ENCODE measurements around the gene POLR1A. TPM values are rescaled to one million over a fixed set of nuclear protein-coding genes. Genes with fewer than 3 reads are reported as not detected.

Gene POLR1A
- total RNA-seq, 4 donors from 2014 or later, result 13.3 to 22.4 (median 16.6) TPM

- intact Hi-C loops (cut with DNase I), result loop anchor here (2.0 kb wide), 2 partner anchors 195 to 257 kb away; no protein-coding TSS in a partner anchor
- peaks cover 8 to 26% (median 14%) of the 10 kb centered on the region in 4 donors for H3K4me1 ChIP-seq
- H3K27ac ChIP-seq (replicated peaks in 1 of 4), result no peak overlapping the region
- no peaks in the 10 kb centered on the region for H3K9me3 ChIP-seq
- H3K36me3 ChIP-seq, result peaks cover 24 to 86% (median 57%) of the 10 kb centered on the region in 4 donors
- no peaks in the 10 kb centered on the region for H3K27me3 ChIP-seq
- TF ChIP-seq POLR2A (IDR thresholded peaks at IDR 0.05; ENCODE audit: low read depth) (no peak), EP300 (IDR thresholded peaks at IDR 0.05) (no peak), POLR2AphosphoS5 (IDR thresholded peaks at IDR 0.05) (no peak), CTCF (IDR thresholded peaks at IDR 0.05) (no peak)
- 91% methylated on average over 4 of the region's 4 CpGs for WGBS
- H3K4me3 ChIP-seq, result no peak overlapping the region
- peak; percentile 57 for DNase-seq (ENCODE audit: extremely low spot score)
Observed at GRCh38 chr2:86081724-86082123, 24.0 kb downstream of the POLR1A start.

GRCh38 chr2:86079981-86080911 is 25.4 kb downstream of the POLR1A start:
- Histone ChIP-seq H3K4me3 (no peak overlapping the region), H3K4me1 (peaks cover 8 to 39% (median 26%) of the 10 kb centered on the region in 4 donors), H3K27ac (replicated peaks in 1 of 4) (no peak overlapping the region), H3K27me3 (no peaks in the 10 kb centered on the region), H3K9me3 (no peaks in the 10 kb centered on the region), H3K36me3 (peaks cover 12 to 81% (median 49%) of the 10 kb centered on the region in 4 donors)
- TF ChIP-seq CTCF (IDR thresholded peaks at IDR 0.05) (peak; percentile 75 to 84 (median 81)), EP300 (IDR thresholded peaks at IDR 0.05) (no peak), POLR2A (IDR thresholded peaks at IDR 0.05; ENCODE audit: low read depth) (no peak), POLR2AphosphoS5 (IDR thresholded peaks at IDR 0.05) (peak in 1 of 2 donors; percentile 9)
- WGBS, result 40% methylated on average over 9 of the region's 14 CpGs
- intact Hi-C loops (cut with DNase I), result loop anchor here (2.0 to 10.0 kb wide), 3 partner anchors 193 to 355 kb away; no protein-coding TSS in a partner anchor
- no peak for DNase-seq (ENCODE audit: extremely low spot score)

- Histone ChIP-seq H3K27me3 (no peaks in the 10 kb centered on the region), H3K9me3 (no peaks in the 10 kb centered on the region), H3K27ac (replicated peaks in 1 of 4) (no peak overlapping the region), H3K4me1 (peaks cover 8 to 39% (median 26%) of the 10 kb centered on the region in 4 donors), H3K4me3 (no peak overlapping the region), H3K36me3 (peaks cover 19 to 87% (median 59%) of the 10 kb centered on the region in 4 donors)
- no peak for DNase-seq (ENCODE audit: extremely low spot score)
- no peak for TF ChIP-seq EP300 (IDR thresholded peaks at IDR 0.05)
- TF ChIP-seq CTCF (IDR thresholded peaks at IDR 0.05), result peak; percentile 33 to 52 (median 42)
- WGBS, result 58% methylated on average over 7 of the region's 7 CpGs
- intact Hi-C loops (cut with DNase I), result loop anchor here (10.0 kb wide), 1 partner anchor 354 kb away; no protein-coding TSS in a partner anchor
Observed at GRCh38 chr2:86078774-86079545, 26.7 kb downstream of the POLR1A start.

GRCh38 chr2:86075886-86076285 is 29.8 kb downstream of the POLR1A start:
- Histone ChIP-seq H3K27me3 (no peaks in the 10 kb centered on the region), H3K9me3 (no peaks in the 10 kb centered on the region), H3K27ac (replicated peaks in 1 of 4) (no peak overlapping the region), H3K36me3 (peaks cover 14 to 72% (median 58%) of the 10 kb centered on the region in 4 donors), H3K4me3 (no peak overlapping the region), H3K4me1 (peaks cover 21 to 60% (median 42%) of the 10 kb centered on the region in 4 donors)
- WGBS, result 53% methylated on average over 5 of the region's 5 CpGs
- no peak for DNase-seq (ENCODE audit: extremely low spot score)
- intact Hi-C loops (cut with DNase I), result loop anchor here (10.0 kb wide), 1 partner anchor 351 kb away; no protein-coding TSS in a partner anchor
- TF ChIP-seq POLR2A (IDR thresholded peaks at IDR 0.05; ENCODE audit: low read depth) (no peak), POLR2AphosphoS5 (IDR thresholded peaks at IDR 0.05) (no peak), CTCF (IDR thresholded peaks at IDR 0.05) (no peak), EP300 (IDR thresholded peaks at IDR 0.05) (no peak)
